ENCODE data around the gene ADAMTSL1. TPM values are rescaled to one million over a fixed set of nuclear protein-coding genes. Genes with fewer than 3 reads are reported as not detected.

Gene ADAMTSL1
- total and polyA plus RNA-seq, 2 of the 8 experiments (the other 6 are each of a cell fraction or from before 2014, with no cell fraction given) = 0.84 to 1.1 TPM

DNA sequence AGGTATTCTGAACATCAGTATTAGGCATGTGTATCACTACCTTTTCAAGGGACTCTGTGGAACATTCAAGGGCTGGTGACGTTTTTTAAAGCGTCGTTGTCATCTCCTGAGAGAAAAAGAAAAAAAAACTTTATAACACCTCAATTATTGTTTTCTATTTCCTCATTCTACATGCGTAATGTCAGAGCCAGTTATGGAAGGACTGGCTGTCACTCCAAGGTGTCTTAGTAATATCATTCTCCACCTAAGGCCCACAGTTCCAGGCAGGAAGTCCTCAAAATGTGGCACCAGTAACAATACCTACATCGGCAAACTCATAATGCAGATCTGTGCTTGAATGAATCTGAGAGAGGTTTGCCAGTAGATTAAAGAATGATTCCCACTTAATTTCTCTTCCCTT is 348.9 kb downstream of the ADAMTSL1 start:
- no peak overlapping the region for H2BK120ac ChIP-seq (replicated peaks; ENCODE audit: low read depth, low read length)
- H3K14ac ChIP-seq (ENCODE audit: insufficient read length) = no peak overlapping the region
- FAIRE-seq = no peak
- no peaks in the 10 kb centered on the region for H3K79me1 ChIP-seq (ENCODE audit: low read depth, low read length)
- H3K4me1 ChIP-seq (replicated peaks in 1 of 4; ENCODE audit: control insufficient read depth in 3 of 4, insufficient read depth in 4 of 4, low read length in 3 of 4) = peaks cover 0 to 6% (median 2%) of the 10 kb centered on the region in 4 experiments; a peak in 3 of 7 replicates
- H3K18ac ChIP-seq (ENCODE audit: extremely low read depth, low read length) = no peak overlapping the region
- H2BK5ac ChIP-seq (ENCODE audit: low read depth, low read length) = no peak overlapping the region
- H2BK15ac ChIP-seq (ENCODE audit: low read length) = no peak overlapping the region
- POLR2A ChIA-PET (ENCODE audit: partially characterized antibody) = no interaction called here
- 86% methylated on average over 5 of the region's 5 CpGs; no CpG with 5 or more reads in 1 of the 2 experiments for whole genome bisulfite sequencing, 2 experiments (ENCODE audit: extremely low coverage in 1 of 2, insufficient coverage in 1 of 2, insufficient read length in 1 of 2, insufficient replicate concordance in 2 of 2, low coverage in 1 of 2, low lambda C conversion rate in 2 of 2, missing lambda C conversion rate in 1 of 2)
- H2AK5ac ChIP-seq (ENCODE audit: low read depth, low read length) = no peak overlapping the region
- no peak overlapping the region for H3K4me2 ChIP-seq (ENCODE audit: insufficient read depth in 1 of 2, low read depth in 2 of 2, low read length in 2 of 2)
- H4K20me1 ChIP-seq (replicated peaks in 1 of 2; ENCODE audit: control insufficient read depth in 1 of 2, insufficient read depth in 2 of 2, low read length in 2 of 2) = no peaks in the 10 kb centered on the region
- CTCF ChIA-PET (ENCODE audit: partially characterized antibody) = interaction anchor here (0.7 to 1.8 kb wide), 3 partner anchors 13 to 573 kb away, joined by 3 to 12 read pairs (median 8); no protein-coding TSS in a partner anchor
- no peaks in the 10 kb centered on the region for H3K79me2 ChIP-seq (ENCODE audit: control insufficient read depth in 1 of 2, insufficient read depth in 2 of 2, low read length in 2 of 2)
- no peak overlapping the region for H3K4ac ChIP-seq (replicated peaks; ENCODE audit: insufficient read length, low read depth, low read length)
- no peak overlapping the region for H4K5ac ChIP-seq (ENCODE audit: insufficient read length, low read depth, low read length)
- H3K9me3 ChIP-seq (ENCODE audit: insufficient read depth in 2 of 2, low read depth in 1 of 2, low read length in 1 of 2) = no peaks in the 10 kb centered on the region
- no peak overlapping the region for H2AFZ ChIP-seq (ENCODE audit: low read length)
- H3K56ac ChIP-seq (replicated peaks; ENCODE audit: insufficient read length, low read depth, low read length) = no peak overlapping the region
- H3K9ac ChIP-seq (replicated peaks in 1 of 4; ENCODE audit: extremely low read depth in 1 of 4, low read depth in 3 of 4, low read length in 3 of 4) = no peak overlapping the region
- no peak for DNase-seq (ENCODE audit: low read depth in 1 of 2, low spot score in 2 of 2)
- H3K4me3 ChIP-seq (ENCODE audit: extremely low read depth in 1 of 4, insufficient read depth in 2 of 4, low read depth in 3 of 4, low read length in 4 of 4) = no peak overlapping the region
- H3K27ac ChIP-seq (ENCODE audit: low read depth, low read length) = no peak overlapping the region
- H3K23me2 ChIP-seq (ENCODE audit: low read depth, low read length) = no peaks in the 10 kb centered on the region
- H3K27me3 ChIP-seq (replicated peaks in 1 of 4; ENCODE audit: control insufficient read depth in 3 of 4, extremely low read depth in 1 of 4, insufficient read depth in 3 of 4, low read length in 3 of 4) = no peaks in the 10 kb centered on the region
- H2BK12ac ChIP-seq (ENCODE audit: low read depth, low read length) = no peak overlapping the region
- no peak overlapping the region for H3K23ac ChIP-seq (ENCODE audit: insufficient read length)
- H2BK20ac ChIP-seq (ENCODE audit: low read length) = no peak overlapping the region
- no peaks in the 10 kb centered on the region for H3K36me3 ChIP-seq (ENCODE audit: control insufficient read depth in 2 of 4, insufficient read depth in 4 of 4, low read length in 3 of 4)
- H4K91ac ChIP-seq (replicated peaks; ENCODE audit: insufficient read length, low read length) = no peak overlapping the region
- TF ChIP-seq, protein P1, sequence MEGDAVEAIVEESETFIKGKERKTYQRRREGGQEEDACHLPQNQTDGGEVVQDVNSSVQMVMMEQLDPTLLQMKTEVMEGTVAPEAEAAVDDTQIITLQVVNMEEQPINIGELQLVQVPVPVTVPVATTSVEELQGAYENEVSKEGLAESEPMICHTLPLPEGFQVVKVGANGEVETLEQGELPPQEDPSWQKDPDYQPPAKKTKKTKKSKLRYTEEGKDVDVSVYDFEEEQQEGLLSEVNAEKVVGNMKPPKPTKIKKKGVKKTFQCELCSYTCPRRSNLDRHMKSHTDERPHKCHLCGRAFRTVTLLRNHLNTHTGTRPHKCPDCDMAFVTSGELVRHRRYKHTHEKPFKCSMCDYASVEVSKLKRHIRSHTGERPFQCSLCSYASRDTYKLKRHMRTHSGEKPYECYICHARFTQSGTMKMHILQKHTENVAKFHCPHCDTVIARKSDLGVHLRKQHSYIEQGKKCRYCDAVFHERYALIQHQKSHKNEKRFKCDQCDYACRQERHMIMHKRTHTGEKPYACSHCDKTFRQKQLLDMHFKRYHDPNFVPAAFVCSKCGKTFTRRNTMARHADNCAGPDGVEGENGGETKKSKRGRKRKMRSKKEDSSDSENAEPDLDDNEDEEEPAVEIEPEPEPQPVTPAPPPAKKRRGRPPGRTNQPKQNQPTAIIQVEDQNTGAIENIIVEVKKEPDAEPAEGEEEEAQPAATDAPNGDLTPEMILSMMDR (IDR thresholded peaks at IDR 0.05; ENCODE audit: control extremely low read depth in 1 of 3, insufficient read depth in 1 of 3, low read depth in 1 of 3, low read length in 3 of 3) = no peak
- no peak for TF ChIP-seq POLR2A (IDR thresholded peaks at IDR 0.05; ENCODE audit: control extremely low read depth in 1 of 2, low read depth in 2 of 2, low read length in 2 of 2)
- no peak for TF ChIP-seq RFX5 (IDR thresholded peaks at IDR 0.05; ENCODE audit: borderline replicate concordance, low read depth, low read length)
- no peak for TF ChIP-seq RAD21 (IDR thresholded peaks at IDR 0.05 in 1 of 2, conservative IDR thresholded peaks at IDR 0.05 in 1 of 2; ENCODE audit: low read depth in 2 of 2, low read length in 2 of 2)
- no peak for TF ChIP-seq HDAC2 (IDR thresholded peaks at IDR 0.05; ENCODE audit: borderline replicate concordance in 1 of 2, low read depth in 2 of 2, low read length in 2 of 2)
- TF ChIP-seq HDAC6 (IDR thresholded peaks at IDR 0.05; ENCODE audit: low read depth, low read length) = no peak
- no peak for TF ChIP-seq KDM1A (IDR thresholded peaks at IDR 0.05; ENCODE audit: borderline replicate concordance, low read length)
- no peak for TF ChIP-seq BCL11A (IDR thresholded peaks at IDR 0.05; ENCODE audit: low read depth in 2 of 2, low read length in 2 of 2)
- no peak for TF ChIP-seq SIX5 (IDR thresholded peaks at IDR 0.05; ENCODE audit: low read depth, low read length)
- no peak overlapping the region for H4K8ac ChIP-seq (ENCODE audit: extremely low read depth, insufficient read depth, low read length)

All from H1 (cell line).